GM18520 (cell line): ENCODE results near the gene MPC2.

Experiments
- ATAC-seq: cut with Tn5 transposase; IDR thresholded peaks from one replicate; pipeline ENCODE4 v1.9.1; 2021; ENCODE audit not compliant: unreplicated experiment

MPC2 gene

DNA sequence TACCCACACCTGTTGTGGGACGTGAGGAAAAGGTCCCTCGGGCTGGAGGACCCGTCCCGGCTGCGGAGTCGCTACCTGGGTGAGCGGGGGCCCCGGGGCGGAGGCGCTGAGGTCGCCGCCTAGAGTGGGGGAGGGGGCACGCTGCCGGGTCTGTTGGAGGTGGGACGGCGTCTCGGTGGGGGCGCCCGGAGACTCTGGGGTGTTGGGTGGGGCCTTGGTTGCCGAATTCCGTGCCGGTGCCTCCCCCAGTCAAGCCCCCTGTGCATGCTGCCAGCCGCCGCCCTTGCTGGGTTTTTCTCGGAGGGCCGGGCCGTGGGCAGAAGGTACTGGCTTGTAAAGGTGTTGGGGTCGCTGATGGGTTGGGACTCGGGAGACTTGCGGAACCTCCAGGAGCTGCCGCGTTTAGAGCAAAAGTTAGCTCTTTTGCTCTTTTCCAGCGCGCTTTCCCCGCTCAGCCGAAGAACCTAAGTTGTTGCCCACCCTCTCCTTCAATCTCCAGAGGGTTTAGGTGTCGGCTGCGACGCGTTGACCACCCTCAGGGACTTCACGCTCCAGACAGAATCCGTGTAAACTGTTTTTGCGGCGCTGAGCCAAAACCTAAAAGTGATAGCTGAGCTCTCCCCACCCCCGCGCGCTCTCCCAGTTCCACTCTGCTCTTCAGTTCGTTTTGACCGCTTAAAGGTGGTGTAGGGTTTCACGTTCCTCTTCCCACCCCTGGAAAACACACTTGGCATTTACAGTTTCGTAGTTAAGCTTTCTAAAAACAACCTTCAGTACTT is at the start of gene MPC2:
MPC2 (minus strand) TSS at position 143 of the 779 bp plus-strand sequence. CDS start 1,231 bp downstream, outside the sequence.
- no peak for ATAC-seq

DNA sequence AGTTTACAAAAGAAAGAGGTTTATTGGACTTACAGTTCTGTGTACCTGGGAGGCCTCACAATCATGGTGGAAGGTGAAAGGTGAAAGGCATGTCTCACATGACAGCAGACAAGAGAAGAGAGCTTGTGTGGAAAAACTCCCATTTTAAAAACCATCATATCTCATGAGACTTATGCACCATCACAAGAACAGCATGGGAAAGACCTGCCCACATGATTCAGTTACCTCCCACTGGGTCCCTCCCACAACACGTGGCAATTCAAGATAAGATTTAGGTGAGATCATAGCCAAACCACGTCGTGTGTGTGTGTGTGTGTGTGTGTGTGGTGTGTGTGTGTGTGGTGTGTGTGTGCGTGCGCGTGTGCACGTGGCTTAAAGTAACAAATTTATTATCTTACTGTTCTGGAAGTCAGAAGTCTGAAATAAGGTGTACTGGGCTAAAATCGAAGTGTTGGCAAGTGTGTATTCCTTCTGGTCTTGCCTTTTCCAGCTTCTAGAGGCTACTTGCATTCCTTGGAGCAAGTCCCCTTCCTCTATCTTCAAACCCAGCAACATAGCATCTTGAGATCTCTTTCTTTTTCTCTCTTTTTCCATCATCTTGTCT is 48.1 kb upstream of the MPC2 start:
- ATAC-seq: no peak

DNA sequence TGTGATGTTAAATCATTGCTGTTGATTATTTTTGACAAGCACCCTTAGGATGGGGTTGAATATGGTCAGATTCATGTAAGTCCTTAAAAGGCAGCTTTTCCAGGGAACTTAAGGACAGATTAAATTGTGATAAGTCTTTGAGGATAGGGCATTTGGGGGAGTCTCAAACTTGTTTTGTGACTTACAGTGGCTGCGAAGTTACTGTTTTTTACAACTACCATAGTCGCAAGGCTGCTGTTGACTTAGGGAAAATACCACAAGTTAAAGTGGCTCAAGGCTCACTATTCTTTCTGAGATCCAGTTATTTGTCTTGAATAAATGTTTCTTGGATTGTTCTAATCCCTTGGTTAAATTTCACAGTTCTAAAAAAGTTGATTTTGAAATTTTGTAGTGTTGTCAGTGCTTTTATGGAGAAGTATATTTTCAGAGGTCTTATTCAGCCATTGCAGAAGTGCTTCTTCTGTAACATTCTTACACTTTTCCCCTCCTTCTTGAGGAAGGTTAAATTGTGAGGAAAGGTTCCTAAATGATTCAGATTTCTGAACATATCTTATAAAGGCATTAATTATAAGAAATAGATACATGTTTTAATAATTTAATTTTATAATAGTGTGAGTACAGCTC is 47.0 kb upstream of the MPC2 start:
- ATAC-seq: no peak

DNA sequence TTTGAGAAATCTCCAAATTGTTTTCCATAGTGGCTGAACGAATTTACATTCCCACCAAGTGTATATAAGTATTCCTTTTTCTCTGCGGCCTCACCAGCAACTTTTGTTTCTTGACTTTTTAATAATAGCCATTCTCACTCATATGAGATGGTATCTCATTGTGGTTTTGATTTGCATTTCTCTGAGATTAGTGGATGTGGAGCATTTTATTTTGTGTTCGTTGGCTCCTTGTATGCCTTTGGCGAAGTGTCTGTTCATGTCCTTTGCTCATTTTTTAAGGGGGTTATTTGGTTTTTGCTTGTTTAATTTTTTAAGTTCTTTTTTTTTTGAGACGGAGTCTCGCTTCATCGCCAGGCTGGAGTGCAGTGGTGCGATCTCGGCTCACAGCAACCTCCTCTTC is 45.1 kb upstream of the MPC2 start:
- ATAC-seq: no peak

DNA sequence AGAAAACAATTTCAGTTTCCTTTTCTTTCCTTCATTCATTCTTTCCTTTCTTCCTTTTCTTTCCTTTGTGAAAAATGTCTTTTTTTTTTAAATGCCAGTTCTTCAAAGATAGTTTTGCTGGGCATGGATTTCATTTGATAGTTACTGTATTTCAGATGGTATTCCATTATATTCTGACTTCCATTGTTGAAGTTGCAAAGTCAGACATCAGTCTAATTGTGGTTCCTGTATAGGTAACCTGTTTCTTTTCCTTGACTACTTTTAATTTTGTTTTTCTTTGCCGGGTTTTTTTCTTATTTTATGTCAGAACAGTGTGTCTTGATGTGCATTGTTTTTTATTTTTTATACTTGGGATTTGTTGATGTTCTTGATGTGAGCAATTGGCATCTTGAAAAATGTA is 40.4 kb upstream of the MPC2 start:
- ATAC-seq: no peak

DNA sequence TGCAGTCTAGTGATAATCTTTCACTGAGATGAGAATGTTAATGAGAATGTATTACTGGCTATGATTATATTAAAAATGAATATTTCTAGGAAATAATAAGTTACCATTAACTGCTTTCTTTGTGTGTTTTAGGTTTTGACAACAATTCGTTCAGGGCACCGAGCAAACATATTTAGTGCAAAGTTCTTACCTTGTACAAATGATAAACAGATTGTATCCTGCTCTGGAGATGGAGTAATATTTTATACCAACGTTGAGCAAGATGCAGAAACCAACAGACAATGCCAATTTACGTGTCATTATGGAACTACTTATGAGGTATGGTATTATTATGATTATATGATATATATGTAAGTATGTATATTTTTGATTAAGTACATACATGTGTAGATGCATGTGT is 37.8 kb upstream of the MPC2 start:
- no peak for ATAC-seq

DNA sequence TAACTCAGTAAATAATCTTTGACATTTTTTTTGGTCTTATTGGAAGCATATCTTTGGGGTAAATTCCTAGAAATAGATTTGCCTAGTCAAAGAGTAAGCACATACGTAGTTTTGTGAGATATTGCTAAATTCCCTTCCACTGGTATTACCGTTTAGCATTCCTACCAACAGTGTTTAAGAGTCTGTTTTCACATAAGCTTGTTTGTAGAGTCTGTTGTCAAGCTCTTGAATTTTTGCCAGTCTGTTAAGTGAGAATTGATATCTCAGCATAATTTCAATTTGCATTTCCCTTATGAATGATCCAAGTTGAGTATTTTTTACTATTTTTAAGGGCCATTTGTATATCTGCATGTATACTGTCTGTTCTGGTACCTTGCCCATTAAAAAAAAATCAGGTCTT is 37.0 kb upstream of the MPC2 start:
- no peak for ATAC-seq

DNA sequence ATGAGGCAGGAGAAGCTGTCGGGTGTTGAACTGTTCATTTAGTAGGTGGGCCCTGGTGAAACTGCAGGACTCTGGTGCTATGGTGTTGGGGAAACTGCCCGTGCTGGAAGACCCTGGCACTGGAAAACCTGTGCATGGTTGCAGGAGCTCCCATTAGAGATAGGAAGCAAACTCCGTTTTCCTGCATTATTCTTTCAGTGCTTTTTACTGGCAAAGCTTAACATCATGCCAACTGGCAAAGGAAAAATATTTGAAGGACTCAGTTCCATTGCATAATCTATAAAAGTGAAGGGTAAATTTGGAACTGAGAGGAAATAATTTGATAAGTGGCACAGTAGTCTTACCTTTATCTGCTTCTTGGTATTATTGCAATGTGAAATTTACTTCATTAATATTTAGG is 31.7 kb upstream of the MPC2 start:
- ATAC-seq: no peak

DNA sequence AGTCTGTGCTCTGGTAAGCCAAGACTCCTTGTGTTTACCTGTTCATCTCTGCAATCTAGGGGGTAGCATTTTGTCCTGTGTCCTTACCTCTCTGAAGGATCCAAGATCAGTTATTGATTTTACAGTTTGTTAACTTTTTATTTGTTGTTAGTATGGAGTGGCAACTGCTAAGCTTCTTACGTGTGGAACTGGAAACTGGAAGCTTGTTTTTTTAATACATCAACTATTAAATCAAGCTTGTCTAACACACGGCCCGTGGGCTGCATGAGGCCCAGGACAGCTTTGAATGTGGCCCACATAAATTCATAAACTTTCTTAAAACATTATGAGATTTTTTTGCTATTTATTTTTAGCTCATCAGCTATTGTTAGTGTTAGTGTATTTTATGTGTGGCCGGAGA is 29.2 kb upstream of the MPC2 start:
- no peak for ATAC-seq

DNA sequence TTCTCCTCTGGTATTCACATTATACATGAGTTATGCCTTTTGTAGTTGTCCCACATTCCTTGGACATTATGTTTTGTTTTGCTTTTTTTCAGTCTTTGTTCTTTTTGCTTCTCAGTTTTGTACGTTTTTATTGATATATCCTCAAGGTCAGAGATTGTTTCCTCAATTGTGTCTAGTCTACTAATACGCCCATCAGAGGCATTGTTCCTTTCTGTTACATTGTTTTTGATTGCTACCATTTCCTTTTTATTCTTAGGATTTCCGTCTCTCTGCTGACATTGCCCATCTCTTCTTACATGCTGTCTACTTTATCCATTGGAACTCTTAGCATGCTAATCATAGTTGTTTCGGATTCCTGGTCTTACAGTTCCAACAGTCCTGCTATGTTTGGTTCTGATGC is 27.8 kb upstream of the MPC2 start:
- ATAC-seq: no peak

DNA sequence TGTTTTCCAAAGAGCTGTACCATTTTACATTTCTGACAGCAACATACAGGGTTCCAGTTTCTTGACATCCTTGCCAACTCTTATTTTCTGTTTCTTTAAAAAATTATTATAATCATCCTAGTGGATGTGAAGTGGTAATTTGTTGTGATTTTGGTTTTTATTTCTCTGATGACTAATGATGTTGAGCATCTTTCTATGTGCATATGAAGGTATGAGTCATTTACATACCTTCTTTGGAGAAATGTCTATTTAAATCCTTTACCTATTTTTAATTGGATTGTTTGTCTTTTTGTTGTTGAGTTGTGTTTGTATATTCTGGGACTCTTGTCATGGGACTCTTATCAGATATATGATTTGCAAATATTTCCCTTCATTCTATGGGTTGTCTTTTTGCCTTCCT is 20.8 kb upstream of the MPC2 start:
- ATAC-seq: no peak

DNA sequence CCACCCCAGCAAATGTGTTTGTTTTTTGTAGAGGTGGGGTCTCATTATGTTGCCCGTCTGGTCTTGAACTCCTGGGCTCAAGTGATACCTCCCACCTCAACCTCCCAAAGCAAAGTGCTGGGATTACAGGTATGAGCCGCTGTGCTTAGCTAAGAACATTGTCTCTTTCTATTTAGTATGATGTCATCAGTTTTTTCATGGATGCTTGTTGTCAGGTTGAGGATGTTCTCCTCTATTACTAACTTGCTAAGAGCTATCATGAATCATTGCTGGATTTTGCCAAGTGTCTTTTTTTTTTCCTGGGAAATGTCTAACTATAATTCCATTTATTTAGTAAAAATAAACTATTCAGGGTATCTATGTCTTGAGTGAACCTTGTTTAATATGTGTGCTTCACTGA is 19.0 kb upstream of the MPC2 start:
- ATAC-seq: no peak

DNA sequence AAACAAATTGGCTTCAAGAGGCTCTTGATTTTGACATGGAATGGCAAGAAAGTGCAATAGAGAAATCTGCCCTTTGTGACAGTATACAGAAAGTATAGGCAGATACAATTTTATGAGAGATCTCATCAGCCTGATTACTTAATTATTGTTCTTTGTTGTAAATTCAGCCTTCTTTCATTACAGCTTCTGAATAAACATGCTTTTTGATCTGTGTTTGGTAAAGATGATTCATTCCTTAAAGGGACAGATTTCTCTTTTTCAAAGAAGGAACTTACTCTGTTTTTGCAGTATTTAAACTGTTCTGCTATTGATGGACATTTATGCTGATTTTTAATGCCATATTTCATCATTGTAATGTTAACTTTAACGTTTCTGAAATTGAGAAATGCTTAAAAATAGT is 13.7 kb upstream of the MPC2 start:
- no peak for ATAC-seq

DNA sequence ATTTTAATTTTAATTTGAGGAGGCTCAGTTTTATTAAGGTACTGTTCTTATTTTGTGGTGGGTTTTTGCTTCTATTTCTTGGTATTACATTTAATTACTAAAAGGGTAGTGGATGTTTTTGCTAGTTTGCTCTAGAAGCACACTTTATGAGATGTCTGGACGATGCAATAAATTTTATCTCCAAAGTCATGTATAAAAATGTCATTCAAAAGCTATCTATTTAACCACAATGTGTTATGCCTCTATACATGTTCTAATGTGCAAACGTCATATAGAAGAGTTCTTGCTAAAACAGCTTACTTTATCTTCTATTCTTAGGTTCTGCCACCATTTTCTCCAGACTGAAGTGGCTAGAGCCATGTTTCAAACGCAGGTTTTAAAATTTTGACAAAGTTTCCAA is 12.9 kb upstream of the MPC2 start:
- ATAC-seq: no peak

DNA sequence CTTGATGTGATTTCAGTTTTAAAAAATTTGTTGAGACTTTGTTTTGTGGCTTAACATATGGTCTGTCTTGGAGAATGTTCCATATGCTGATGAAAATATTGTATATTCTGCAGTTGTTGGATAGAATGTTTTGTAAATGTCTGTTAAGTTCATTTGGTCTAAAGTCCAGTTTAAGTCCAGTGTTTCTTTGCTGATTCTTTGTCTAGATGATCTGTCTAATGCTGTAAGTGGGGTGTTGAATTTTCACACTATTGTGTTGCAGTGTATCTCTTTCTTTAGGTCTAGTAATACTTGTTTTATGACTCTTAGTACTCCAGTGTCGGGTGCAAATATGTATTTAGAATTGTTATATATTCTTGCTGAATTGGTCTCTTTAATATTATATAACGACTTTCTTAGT is 10.9 kb upstream of the MPC2 start:
- ATAC-seq: no peak

DNA sequence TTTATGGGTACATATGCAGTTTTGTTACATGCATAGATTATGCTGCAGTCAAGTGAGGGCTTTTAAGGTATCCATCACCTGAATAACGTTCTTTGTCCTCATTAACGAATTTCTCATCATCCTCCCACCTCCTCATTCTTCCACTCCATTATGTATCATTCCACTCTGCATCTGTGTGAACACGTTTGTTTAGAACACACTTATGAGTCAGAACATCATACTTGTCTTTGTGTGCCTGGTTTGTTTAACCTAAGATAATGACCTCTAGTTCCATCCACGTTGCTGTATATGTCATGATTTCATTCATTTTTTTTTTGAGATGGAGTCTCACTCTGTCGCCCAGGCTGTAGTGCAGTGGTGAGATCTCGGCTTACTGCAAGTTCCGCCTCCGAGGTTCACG is 6.7 kb upstream of the MPC2 start:
- no peak for ATAC-seq

DNA sequence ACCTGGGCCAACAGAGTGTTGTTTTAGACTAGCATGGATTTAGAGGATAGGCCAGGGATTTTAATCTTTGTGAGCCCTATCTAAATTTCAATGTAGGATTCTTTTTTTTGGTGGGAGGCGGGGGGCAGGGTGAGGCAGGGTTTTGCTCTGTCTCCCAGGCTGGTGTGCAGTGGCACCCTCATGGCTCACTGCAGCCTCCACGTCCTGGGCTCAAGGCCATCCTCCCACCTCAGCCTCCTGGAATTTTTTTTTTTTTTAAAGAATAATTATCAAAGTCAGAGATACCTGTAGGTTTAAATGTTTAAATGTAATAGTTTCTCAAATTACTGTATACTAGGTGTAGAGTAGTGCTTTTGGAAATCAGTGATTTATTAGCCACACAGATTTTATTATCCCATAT is 3.4 kb upstream of the MPC2 start:
- no peak for ATAC-seq

DNA sequence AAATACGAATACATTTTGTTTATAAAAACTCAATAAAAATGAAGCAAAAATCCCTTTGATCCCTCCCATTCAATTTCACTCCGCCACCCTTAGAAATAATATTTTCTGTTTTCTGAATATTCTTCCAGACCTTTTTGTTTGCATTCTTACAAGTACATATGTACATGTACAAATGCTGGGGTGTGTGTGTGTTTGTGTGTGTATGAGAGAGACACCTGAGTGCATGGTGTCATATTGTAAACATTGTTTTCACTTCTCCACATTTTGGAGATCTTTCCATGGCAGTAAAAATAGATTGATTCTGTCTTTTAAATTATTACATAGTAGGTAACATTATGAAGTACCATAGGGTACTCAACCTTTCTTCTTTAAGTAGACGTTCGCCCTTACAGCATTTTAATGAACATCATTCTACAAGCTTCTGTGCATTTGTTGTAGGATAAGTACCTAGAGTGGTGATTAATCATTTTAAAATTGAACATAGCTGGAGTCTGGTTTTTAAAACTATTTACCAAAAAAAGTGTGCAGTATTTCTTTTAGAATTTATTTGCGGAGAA is 1.3 kb upstream of the MPC2 start:
- ATAC-seq: no peak

DNA sequence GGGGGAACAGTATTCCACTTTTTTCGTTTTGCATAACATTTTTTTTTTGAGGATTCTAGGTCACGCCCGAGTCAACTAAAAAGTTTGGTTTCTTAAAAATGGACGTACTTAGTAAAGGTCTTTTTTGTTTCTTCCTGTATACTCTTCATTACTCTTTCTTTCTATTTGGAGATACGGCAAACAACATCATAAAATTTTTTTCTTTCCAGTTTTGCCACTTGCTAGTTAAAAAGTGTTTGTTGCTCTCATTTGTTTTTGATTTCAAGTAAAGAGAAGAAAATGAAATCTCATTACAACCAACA is 788 bp upstream of the MPC2 start:
- no peak for ATAC-seq

DNA sequence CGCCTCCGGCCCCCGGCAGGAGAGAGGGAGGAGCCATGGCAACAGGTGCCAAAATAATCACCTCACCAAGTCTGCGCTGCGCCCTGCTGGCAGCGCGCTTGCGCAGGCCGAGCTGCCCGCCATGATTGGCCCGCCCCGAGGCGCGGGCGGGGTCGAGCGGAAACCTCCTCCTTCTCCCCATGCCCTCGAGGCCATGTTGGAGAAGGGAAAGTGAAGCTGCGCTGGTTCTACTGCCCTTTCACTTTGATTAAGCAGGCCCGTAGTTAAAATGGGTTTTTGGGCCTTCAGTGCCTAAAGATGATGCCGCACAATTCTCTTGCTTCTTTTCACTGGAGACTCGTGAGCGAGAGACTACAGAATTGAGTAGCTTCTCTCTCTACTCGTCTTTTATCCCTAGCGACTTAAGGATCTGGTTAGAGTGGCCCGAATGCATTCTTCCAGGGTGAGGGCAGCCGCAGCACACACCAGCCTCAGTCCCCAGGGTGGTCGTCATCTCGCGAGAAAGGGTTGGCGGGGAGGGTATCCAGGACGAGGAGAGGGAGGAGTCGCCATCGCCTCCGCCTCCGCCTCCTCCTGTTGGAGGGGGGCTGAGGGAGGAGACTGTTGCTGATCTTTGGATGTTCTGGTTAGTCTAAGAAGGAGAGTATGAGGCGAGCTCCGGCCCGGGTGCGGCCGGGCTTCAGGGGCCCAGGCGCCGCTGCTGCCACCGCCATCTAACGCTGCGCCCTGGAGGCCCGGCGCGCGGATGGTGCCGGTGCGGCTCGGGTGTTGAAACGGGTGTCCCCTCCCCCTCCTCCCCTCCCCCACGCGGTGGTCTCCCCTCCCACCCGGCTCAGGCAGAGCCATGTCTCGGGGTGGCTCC is 573 bp downstream of the MPC2 start, which contains the start of gene DCAF6:
DCAF6 (plus strand) TSS at position 616 of the 862 bp plus-strand sequence; CDS start at position 845, 229 bp downstream.
- ATAC-seq: peak; percentile 80
